Osteoblast (primary cell): Measurements from ENCODE around the gene MALRD1. TPM values are rescaled to one million over a fixed set of nuclear protein-coding genes. Genes with fewer than 3 reads are reported as not detected.

Experiments used
- DNase-seq: peaks from one replicate; pipeline ENCODE4 v3.0.0; 2011; ENCODE audit warnings: low spot score, mixed read lengths; ENCODE audit not compliant: insufficient read length; ENCODE audit errors: missing footprints
- H2AFZ ChIP-seq: 2 replicates; pipeline ENCODE4 v1.6.0; 2011; ENCODE audit warnings: mild to moderate bottlenecking, low read length
- H3K27ac ChIP-seq: 2 replicates; pipeline ENCODE4 v1.5.1; 2011; ENCODE audit warnings: mild to moderate bottlenecking, low read depth, low read length, moderate library complexity
- H3K27me3 ChIP-seq: 2 replicates; pipeline ENCODE4 v1.6.0; 2012; ENCODE audit warnings: mild to moderate bottlenecking, control low read depth, inconsistent platforms, low read length, moderate library complexity; ENCODE audit not compliant: insufficient read depth
- H3K36me3 ChIP-seq: 2 replicates; pipeline ENCODE4 v1.5.1; 2011; ENCODE audit warnings: mild to moderate bottlenecking, low read length, control low read depth, moderate library complexity; ENCODE audit not compliant: insufficient read depth
- H3K4me1 ChIP-seq: 2 replicates; pipeline ENCODE4 v1.5.1; 2011; ENCODE audit warnings: mild to moderate bottlenecking, low read length, control low read depth, moderate library complexity; ENCODE audit not compliant: insufficient read depth
- H3K4me2 ChIP-seq: 2 replicates; pipeline ENCODE4 v1.6.0; 2011; ENCODE audit warnings: mild to moderate bottlenecking, low read length; ENCODE audit not compliant: insufficient read depth
- H3K4me3 ChIP-seq: fragments of 200-600 bp; sonication (generic); 3 replicates; pipeline ENCODE4 v1.5.1; 2012; ENCODE audit warnings: mild to moderate bottlenecking, low read length, inconsistent platforms; ENCODE audit not compliant: insufficient read depth
- H3K79me2 ChIP-seq: 2 replicates; pipeline ENCODE4 v1.6.0; 2012; ENCODE audit warnings: mild to moderate bottlenecking, low read length, control low read depth, inconsistent platforms; ENCODE audit not compliant: insufficient read depth
- H3K9me3 ChIP-seq: 2 replicates; pipeline ENCODE4 v1.5.1; 2011; ENCODE audit warnings: low read depth, low read length, control low read depth
- H4K20me1 ChIP-seq: 2 replicates; pipeline ENCODE4 v1.6.0; 2012; ENCODE audit warnings: mild to moderate bottlenecking, low read length, control low read depth; ENCODE audit not compliant: insufficient read depth
- total RNA-seq: library from RNA; depleted of rRNA; stranded (reverse); fragments of >200 nt; gene quantifications from 2 replicates; pipeline ENCODE4 v1.2.3, GENCODE V29; 2012
- TF ChIP-seq, protein P1 (sequence below): IDR thresholded peaks from 2 replicates; pipeline ENCODE4 v1.5.1; 2011; ENCODE audit warnings: mild to moderate bottlenecking, low read depth, low read length, moderate library complexity; ENCODE audit errors: extremely low read depth

Gene MALRD1
- total RNA-seq, 1 donor: 2.9 TPM

GRCh38 chr10:19209319-19209718 is 160.7 kb downstream of the MALRD1 start:
- Histone ChIP-seq H3K79me2 (no peaks in the 10 kb centered on the region), H2AFZ (no peak overlapping the region), H3K27me3 (no peaks in the 10 kb centered on the region), H3K4me2 (no peak overlapping the region), H3K9me3 (no peaks in the 10 kb centered on the region), H3K27ac (no peak overlapping the region), H3K4me3 (no peak overlapping the region), H3K4me1 (no peaks in the 10 kb centered on the region), H3K36me3 (no peaks in the 10 kb centered on the region), H4K20me1 (no peaks in the 10 kb centered on the region)
- DNase-seq: no peak
- TF ChIP-seq, protein P1, sequence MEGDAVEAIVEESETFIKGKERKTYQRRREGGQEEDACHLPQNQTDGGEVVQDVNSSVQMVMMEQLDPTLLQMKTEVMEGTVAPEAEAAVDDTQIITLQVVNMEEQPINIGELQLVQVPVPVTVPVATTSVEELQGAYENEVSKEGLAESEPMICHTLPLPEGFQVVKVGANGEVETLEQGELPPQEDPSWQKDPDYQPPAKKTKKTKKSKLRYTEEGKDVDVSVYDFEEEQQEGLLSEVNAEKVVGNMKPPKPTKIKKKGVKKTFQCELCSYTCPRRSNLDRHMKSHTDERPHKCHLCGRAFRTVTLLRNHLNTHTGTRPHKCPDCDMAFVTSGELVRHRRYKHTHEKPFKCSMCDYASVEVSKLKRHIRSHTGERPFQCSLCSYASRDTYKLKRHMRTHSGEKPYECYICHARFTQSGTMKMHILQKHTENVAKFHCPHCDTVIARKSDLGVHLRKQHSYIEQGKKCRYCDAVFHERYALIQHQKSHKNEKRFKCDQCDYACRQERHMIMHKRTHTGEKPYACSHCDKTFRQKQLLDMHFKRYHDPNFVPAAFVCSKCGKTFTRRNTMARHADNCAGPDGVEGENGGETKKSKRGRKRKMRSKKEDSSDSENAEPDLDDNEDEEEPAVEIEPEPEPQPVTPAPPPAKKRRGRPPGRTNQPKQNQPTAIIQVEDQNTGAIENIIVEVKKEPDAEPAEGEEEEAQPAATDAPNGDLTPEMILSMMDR: no peak

- TF ChIP-seq, protein P1: no peak
- no peaks in the 10 kb centered on the region for H3K36me3 ChIP-seq
- no peaks in the 10 kb centered on the region for H4K20me1 ChIP-seq
- no peaks in the 10 kb centered on the region for H3K79me2 ChIP-seq
- H3K27me3 ChIP-seq: no peaks in the 10 kb centered on the region
- no peak overlapping the region for H3K4me3 ChIP-seq
- DNase-seq: no peak
- H3K9me3 ChIP-seq: no peaks in the 10 kb centered on the region
- H3K4me1 ChIP-seq: no peaks in the 10 kb centered on the region
- H3K4me2 ChIP-seq: no peak overlapping the region
- H3K27ac ChIP-seq: no peak overlapping the region
- H2AFZ ChIP-seq: no peak overlapping the region
Measured at GRCh38 chr10:19212590-19212989, 164.0 kb downstream of the MALRD1 start.

GRCh38 chr10:19221216-19221615 is 172.6 kb downstream of the MALRD1 start:
- no peaks in the 10 kb centered on the region for H3K79me2 ChIP-seq
- TF ChIP-seq, protein P1: no peak
- H3K9me3 ChIP-seq: no peaks in the 10 kb centered on the region
- H3K4me2 ChIP-seq: no peak overlapping the region
- no peaks in the 10 kb centered on the region for H3K27me3 ChIP-seq
- H3K4me3 ChIP-seq: no peak overlapping the region
- no peak overlapping the region for H3K27ac ChIP-seq
- H3K4me1 ChIP-seq: no peaks in the 10 kb centered on the region
- H4K20me1 ChIP-seq: no peaks in the 10 kb centered on the region
- DNase-seq: no peak
- no peak overlapping the region for H2AFZ ChIP-seq
- H3K36me3 ChIP-seq: no peaks in the 10 kb centered on the region

DNA sequence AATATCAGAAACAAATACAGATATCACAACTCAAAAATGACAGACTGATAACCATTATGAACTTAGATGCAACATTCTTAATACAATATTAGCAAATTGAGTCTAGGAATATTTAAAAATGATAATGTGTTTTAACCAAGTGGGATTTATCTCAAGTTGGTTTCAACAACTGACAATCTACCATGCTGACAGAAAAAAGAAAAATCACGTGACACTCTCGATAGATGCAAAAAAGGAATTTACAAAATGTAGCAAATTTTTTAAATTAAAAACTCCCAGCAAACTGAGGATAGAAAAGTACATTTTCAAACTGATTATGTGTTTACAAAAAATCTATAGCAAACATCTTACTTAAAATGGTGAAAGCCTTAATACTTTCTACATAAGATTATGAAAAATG is 177.4 kb downstream of the MALRD1 start:
- H3K36me3 ChIP-seq: no peaks in the 10 kb centered on the region
- no peaks in the 10 kb centered on the region for H3K4me1 ChIP-seq
- no peak overlapping the region for H2AFZ ChIP-seq
- no peaks in the 10 kb centered on the region for H3K9me3 ChIP-seq
- H3K27me3 ChIP-seq: no peaks in the 10 kb centered on the region
- no peak overlapping the region for H3K4me3 ChIP-seq
- DNase-seq: no peak
- H3K79me2 ChIP-seq: no peaks in the 10 kb centered on the region
- TF ChIP-seq, protein P1: no peak
- no peak overlapping the region for H3K4me2 ChIP-seq
- H4K20me1 ChIP-seq: no peaks in the 10 kb centered on the region
- H3K27ac ChIP-seq: no peak overlapping the region
